Thyroid gland (tissue), 4 donors: ENCODE data around the gene SPATA1.

ENCODE experiments used
- POLR2A ChIP-seq, 2 donors: fragments of 450-650 bp; IDR thresholded peaks; one replicate each; pipeline ENCODE4 v1.6.1; 2017; ENCODE audit warnings: antibody characterized with exemption in 2 of 2, mild to moderate bottlenecking in 2 of 2, moderate library complexity in 1 of 2
- TF ChIP-seq, protein P1 (sequence below), 6 experiments: fragments of 200-600 bp in 3 of 6; fragments of 450-650 bp in 3 of 6; sonication (generic) in 3 of 6; IDR thresholded peaks; one replicate each; pipeline ENCODE4 v1.5.1; 2016 to 2019; ENCODE audit warnings: antibody characterized with exemption in 6 of 6, mild to moderate bottlenecking in 2 of 6, inconsistent platforms in 1 of 6, moderate library complexity in 1 of 6

DNA sequence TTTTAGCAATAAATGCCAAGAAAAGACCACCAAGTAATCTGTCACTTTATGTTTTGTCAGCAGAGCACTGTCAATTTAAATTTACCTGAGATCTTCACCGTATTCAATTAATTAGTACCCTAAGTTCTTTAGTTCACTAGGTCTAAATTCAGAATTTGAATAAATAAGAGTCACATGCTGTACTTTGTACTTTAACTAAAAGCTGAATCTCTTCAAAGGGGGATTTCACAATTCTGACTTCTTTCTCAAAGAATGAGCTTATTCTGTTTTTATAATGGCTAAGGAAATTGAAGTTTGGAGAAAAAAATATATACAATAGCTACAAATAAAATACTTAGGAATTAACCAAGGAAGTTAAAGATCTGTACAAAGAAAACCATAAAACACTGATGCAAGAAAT is 2.3 kb downstream of the SPATA1 start:
- TF ChIP-seq, protein P1, sequence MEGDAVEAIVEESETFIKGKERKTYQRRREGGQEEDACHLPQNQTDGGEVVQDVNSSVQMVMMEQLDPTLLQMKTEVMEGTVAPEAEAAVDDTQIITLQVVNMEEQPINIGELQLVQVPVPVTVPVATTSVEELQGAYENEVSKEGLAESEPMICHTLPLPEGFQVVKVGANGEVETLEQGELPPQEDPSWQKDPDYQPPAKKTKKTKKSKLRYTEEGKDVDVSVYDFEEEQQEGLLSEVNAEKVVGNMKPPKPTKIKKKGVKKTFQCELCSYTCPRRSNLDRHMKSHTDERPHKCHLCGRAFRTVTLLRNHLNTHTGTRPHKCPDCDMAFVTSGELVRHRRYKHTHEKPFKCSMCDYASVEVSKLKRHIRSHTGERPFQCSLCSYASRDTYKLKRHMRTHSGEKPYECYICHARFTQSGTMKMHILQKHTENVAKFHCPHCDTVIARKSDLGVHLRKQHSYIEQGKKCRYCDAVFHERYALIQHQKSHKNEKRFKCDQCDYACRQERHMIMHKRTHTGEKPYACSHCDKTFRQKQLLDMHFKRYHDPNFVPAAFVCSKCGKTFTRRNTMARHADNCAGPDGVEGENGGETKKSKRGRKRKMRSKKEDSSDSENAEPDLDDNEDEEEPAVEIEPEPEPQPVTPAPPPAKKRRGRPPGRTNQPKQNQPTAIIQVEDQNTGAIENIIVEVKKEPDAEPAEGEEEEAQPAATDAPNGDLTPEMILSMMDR (IDR thresholded peaks at IDR 0.05): no peak
- no peak for TF ChIP-seq POLR2A (IDR thresholded peaks at IDR 0.05)
